HG02938 (cell line): Measurements from ENCODE around the gene PRMT5.

Experiments
- ATAC-seq: cut with Tn5 transposase; IDR thresholded peaks from one replicate; pipeline ENCODE4 v1.9.1; 2021; ENCODE audit warnings: mild to moderate bottlenecking, moderate library complexity; ENCODE audit not compliant: unreplicated experiment

Gene PRMT5

DNA sequence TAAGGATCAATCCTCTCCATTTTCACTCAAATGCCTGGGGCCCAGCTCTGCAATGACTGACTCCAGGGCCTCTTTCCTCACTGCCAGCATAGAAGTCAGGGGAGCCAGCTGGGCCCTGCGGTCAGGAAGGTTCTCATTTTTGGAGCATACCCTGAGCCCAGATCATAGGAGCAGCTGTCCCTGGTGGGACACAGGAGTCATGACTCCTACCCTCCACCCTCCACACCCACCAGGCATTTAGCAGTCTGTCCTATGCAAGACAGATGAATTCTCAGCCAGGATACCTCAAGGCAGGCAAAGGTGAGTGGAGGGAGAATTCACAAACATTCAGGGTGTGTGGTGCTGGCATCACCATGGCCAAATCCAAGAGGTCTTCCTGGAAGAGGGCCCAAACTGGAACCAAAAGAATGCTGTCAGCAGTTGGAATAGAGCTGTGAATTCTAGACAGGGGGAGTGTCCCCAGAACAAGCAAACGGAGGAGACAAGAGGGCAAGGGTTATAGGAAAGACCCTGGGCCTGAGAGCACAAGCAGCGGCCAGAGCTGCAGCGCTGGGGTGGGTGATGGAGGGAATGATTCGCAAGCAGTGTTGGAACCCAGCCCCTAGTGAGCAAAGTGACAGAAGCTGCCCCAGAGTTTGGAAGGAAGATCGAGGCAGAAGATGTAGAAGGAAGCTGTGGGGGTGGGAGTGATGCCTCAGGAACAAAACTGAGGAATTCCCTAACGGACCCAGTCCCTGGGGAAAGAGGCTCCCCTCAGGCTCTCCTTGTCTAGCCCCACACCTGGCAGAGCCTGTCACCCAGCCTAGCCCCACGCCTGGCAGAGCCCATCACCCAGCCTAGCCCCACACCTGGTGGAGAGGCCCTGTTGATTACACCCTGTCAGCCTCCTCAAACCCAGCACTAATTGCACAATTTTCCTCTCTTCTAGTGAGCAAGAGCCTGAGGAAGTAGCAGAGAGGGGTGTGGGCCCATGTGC is 50.6 kb downstream of the PRMT5 start:
- ATAC-seq, result no peak

DNA sequence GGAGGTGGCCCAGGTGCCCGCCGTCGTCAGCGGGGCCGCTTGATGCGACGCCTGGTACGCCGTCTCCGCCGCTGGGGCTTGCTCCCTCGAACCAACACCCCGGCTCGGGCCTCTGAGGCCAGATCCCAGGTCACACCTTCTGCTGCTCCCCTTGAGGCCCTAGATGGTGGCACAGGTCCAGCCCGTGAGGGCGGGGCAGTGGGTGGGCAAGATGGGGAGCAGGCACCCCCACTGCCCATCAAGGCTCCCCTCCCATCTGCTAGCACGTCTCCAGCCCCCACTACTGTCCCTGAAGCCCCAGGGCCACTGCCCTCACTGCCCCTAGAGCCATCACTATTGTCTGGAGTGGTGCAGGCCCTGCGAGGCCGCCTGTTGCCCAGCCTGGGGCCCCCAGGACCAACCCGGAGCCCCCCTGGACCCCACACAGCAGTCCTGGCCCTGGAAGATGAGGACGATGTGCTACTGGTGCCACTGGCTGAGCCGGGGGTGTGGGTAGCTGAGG is 52.1 kb downstream of the PRMT5 start:
- ATAC-seq, result no peak

GRCh38 chr14:22875748-22876319 is 53.3 kb downstream of the PRMT5 start:
- no peak for ATAC-seq

DNA sequence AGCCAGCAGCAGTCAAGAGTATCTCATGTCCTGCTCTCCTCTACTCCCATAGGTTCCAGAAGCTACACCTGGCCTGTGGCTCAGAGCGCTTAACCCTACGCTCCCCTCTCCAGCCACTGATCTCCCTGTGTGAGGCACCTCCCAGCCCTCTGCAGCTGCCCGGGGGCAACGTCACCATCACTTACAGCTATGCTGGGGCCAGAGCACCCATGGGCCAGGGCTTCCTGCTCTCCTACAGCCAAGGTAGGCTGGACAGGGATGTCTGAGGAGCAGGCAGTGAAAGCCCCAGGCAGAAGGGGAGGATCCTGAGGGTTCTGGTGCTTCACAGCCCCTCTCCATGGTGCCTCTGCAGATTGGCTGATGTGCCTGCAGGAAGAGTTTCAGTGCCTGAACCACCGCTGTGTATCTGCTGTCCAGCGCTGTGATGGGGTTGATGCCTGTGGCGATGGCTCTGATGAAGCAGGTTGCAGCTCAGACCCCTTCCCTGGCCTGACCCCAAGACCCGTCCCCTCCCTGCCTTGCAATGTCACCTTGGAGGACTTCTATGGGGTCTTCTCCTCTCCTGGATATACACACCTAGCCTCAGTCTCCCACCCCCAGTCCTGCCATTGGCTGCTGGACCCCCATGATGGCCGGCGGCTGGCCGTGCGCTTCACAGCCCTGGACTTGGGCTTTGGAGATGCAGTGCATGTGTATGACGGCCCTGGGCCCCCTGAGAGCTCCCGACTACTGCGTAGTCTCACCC is 54.0 kb downstream of the PRMT5 start:
- ATAC-seq, result no peak

- no peak for ATAC-seq
These were observed 56.2 kb downstream of the PRMT5 start for GRCh38 chr14:22872833-22873520.

- peak; percentile 15 for ATAC-seq
These were observed 56.9 kb downstream of the PRMT5 start for GRCh38 chr14:22872033-22872832.

DNA sequence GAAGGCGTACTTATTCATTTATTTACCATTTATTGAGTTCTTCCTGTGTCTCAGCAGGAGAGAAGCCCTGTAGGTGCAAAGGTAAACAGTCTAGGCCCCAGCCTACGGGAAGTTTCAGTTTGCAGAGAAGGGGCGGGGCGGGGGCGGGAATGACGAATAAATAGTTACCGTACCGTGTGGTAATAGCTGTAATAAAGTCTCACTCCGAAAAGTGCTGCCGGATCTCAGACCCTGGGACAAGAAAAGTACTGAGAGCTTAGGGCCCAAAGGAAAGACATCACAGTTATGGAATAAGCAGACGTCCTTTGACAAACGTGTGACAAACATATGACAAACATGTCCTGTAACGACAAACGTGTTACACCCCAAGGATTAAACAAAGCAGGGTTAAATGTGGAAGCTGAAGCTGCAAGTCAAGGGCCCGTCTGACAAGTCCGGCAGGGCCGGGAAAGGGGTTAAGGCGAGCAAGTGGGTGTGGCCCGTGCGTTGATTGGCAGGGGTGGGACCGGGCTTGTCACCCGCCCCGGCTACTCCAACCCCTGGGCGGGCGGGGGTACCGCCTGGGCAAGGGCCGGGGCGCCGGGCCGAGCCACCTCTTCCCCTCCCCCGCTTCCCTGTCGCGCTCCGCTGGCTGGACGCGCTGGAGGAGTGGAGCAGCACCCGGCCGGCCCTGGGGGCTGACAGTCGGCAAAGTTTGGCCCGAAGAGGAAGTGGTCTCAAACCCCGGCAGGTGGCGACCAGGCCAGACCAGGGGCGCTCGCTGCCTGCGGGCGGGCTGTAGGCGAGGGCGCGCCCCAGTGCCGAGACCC is 57.7 kb downstream of the PRMT5 start, which contains the start of gene LRP10:
Gene LRP10 (plus strand): TSS at position 517 of the 809 bp plus-strand sequence. CDS start 564 bp downstream, outside the sequence.
- peak; percentile 79 for ATAC-seq

DNA sequence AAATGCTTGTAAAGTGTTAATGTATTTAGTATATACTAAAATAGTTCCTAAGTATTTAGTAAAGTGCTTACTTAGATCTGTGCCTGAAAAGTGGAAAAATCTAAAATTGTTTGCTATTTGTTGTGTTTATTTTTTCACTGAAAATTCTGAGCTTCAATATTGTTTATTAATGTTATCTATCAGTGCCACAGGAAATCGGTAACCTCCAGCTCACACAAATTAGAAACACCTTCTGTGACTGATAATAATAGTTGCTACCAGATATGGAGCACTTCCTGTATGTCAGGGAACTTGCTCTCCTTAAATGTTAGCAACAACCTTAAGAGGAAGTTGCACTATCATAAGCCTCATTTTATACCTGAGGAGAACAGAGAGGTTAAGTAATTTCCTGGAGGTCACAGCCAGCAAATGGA is 58.4 kb downstream of the PRMT5 start:
- ATAC-seq, result peak; percentile 41
